OCI-LY1 (cell line): ENCODE results near the gene TOGARAM2.

Source experiments
- H2AFZ ChIP-seq: fragments of 200-600 bp; sonication (generic), shearing (Covaris generic); 2 replicates; pipeline ENCODE4 v1.6.0; 2014; ENCODE audit warnings: antibody characterized with exemption, mild to moderate bottlenecking, low read length
- H3F3A ChIP-seq: fragments of 200-600 bp; sonication (generic), shearing (Covaris generic); 2 replicates; pipeline ENCODE4 v1.6.0; 2014; ENCODE audit warnings: mild to moderate bottlenecking, antibody characterized with exemption, low read length, moderate library complexity; ENCODE audit not compliant: insufficient read depth
- H3K27ac ChIP-seq: fragments of 200-600 bp; sonication (generic); 2 replicates; pipeline ENCODE4 v1.5.1; 2014; ENCODE audit warnings: low read length, mixed run types, mild to moderate bottlenecking, low read depth; ENCODE audit not compliant: poor library complexity, severe bottlenecking
- H3K27me3 ChIP-seq: fragments of 200-600 bp; sonication (generic); 2 replicates; pipeline ENCODE4 v1.6.0; 2014; ENCODE audit warnings: antibody characterized with exemption, mild to moderate bottlenecking, low read length, moderate library complexity; ENCODE audit not compliant: insufficient read depth
- H3K36me3 ChIP-seq: fragments of 200-600 bp; sonication (generic); 2 replicates; pipeline ENCODE4 v1.6.1; 2014; ENCODE audit warnings: mild to moderate bottlenecking, antibody characterized with exemption, low read length, moderate library complexity, mixed read lengths; ENCODE audit not compliant: insufficient read depth
- H3K4me1 ChIP-seq: fragments of 200-600 bp; sonication (generic); 2 replicates; pipeline ENCODE4 v1.5.1; 2014; ENCODE audit warnings: mild to moderate bottlenecking, low read length, moderate library complexity; ENCODE audit not compliant: insufficient read depth, severe bottlenecking
- H3K4me2 ChIP-seq: fragments of 200-600 bp; sonication (generic), shearing (Covaris generic); 2 replicates; pipeline ENCODE4 v1.6.1; 2014; ENCODE audit warnings: low read length
- H3K4me3 ChIP-seq: fragments of 200-600 bp; sonication (generic); 2 replicates; pipeline ENCODE4 v1.5.1; 2014; ENCODE audit warnings: low read length, low read depth, mild to moderate bottlenecking, mixed read lengths; ENCODE audit not compliant: poor library complexity, severe bottlenecking
- H3K79me2 ChIP-seq: fragments of 200-600 bp; shearing (Covaris generic); 2 replicates; pipeline ENCODE4 v1.6.1; 2016; ENCODE audit warnings: mixed run types, low read length, mixed read lengths; ENCODE audit not compliant: insufficient read depth
- H3K9ac ChIP-seq: fragments of 200-600 bp; sonication (generic), shearing (Covaris generic); 2 replicates; pipeline ENCODE4 v1.6.1; 2014; ENCODE audit warnings: mild to moderate bottlenecking, low read length, mixed read lengths
- H3K9me2 ChIP-seq: fragments of 200-600 bp; sonication (generic), shearing (Covaris generic); 2 replicates; pipeline ENCODE4 v1.6.1; 2014; ENCODE audit warnings: low read depth, mild to moderate bottlenecking, low read length, mixed read lengths
- H3K9me3 ChIP-seq: fragments of 200-600 bp; shearing (Covaris generic); 2 replicates; pipeline ENCODE4 v1.6.1; 2014; ENCODE audit warnings: low read length, mixed read lengths
- H4K20me1 ChIP-seq: fragments of 200-600 bp; sonication (generic), shearing (Covaris generic); 2 replicates; pipeline ENCODE4 v1.6.0; 2016; ENCODE audit warnings: mild to moderate bottlenecking, low read length; ENCODE audit not compliant: insufficient read depth
- EZH2 ChIP-seq: fragments of 200-600 bp; sonication (generic), shearing (Covaris generic); IDR thresholded peaks from 2 replicates; pipeline ENCODE4 v1.8.0; 2017; ENCODE audit warnings: borderline replicate concordance, mixed run types, mild to moderate bottlenecking, antibody characterized with exemption, low read length, moderate library complexity, mixed read lengths
- TF ChIP-seq, protein P1 (sequence below): fragments of 200-600 bp; sonication (generic), shearing (Covaris generic); IDR thresholded peaks from 2 replicates; pipeline ENCODE4 v1.5.1; 2017; ENCODE audit warnings: mild to moderate bottlenecking, antibody characterized with exemption, low read length, moderate library complexity, mixed read lengths

Gene TOGARAM2

DNA sequence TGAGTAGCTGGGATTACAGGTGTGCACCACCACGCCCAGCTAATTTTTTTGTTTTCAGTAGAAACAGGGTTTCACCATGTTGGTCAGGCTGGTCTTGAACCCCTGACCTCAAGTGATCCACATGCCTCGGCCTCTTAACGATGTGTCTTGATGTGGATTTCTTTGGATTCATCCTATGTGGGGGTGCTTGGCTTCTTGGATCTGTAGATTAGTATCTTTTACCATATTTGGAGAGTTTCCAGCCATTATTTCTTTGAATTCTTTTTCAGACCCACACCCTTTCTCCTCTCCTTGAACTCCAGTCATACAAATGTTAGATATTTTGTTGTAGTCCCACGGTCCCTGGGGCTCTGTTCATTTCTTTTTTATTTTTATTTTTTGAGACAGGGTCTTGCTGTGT, 6.8 kb upstream of the TOGARAM2 start:
- no peak overlapping the region for H2AFZ ChIP-seq
- H3K9ac ChIP-seq, result no peak overlapping the region
- H4K20me1 ChIP-seq, result no peaks in the 10 kb centered on the region

DNA sequence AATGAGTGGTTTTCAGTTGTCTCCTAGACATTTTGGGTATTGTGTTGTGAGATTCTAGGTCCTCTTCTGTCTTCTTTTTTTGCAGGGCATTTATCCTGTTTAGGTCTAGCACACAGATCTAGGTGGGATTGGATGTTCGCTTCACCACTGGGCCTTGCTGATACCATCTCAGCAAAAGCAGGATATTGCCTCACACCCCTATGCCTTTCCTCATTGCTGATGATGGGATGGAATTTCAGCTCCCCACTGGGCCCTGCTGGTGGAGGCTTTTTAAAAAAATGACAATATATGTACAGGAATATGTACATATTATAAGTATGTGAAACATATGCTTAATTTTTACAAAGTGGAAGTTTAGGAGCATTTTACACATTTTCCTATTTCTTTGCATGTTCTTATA, 5.4 kb upstream of the TOGARAM2 start:
- Histone ChIP-seq H3K4me2 (no peak overlapping the region), H3K9ac (no peak overlapping the region), H3F3A (no peaks in the 10 kb centered on the region), H2AFZ (no peak overlapping the region), H3K27me3 (no peaks in the 10 kb centered on the region), H3K9me2 (no peaks in the 10 kb centered on the region), H3K79me2 (no peaks in the 10 kb centered on the region), H3K36me3 (no peaks in the 10 kb centered on the region), H3K4me1 (no peaks in the 10 kb centered on the region), H3K27ac (no peak overlapping the region), H4K20me1 (no peaks in the 10 kb centered on the region), H3K9me3 (no peaks in the 10 kb centered on the region), H3K4me3 (no peak overlapping the region)
- no peak for TF ChIP-seq EZH2
- TF ChIP-seq, protein P1, sequence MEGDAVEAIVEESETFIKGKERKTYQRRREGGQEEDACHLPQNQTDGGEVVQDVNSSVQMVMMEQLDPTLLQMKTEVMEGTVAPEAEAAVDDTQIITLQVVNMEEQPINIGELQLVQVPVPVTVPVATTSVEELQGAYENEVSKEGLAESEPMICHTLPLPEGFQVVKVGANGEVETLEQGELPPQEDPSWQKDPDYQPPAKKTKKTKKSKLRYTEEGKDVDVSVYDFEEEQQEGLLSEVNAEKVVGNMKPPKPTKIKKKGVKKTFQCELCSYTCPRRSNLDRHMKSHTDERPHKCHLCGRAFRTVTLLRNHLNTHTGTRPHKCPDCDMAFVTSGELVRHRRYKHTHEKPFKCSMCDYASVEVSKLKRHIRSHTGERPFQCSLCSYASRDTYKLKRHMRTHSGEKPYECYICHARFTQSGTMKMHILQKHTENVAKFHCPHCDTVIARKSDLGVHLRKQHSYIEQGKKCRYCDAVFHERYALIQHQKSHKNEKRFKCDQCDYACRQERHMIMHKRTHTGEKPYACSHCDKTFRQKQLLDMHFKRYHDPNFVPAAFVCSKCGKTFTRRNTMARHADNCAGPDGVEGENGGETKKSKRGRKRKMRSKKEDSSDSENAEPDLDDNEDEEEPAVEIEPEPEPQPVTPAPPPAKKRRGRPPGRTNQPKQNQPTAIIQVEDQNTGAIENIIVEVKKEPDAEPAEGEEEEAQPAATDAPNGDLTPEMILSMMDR, result no peak

More for the DNA sequence above, 6.8 kb upstream of the TOGARAM2 start:
- Histone ChIP-seq H3K79me2 (no peaks in the 10 kb centered on the region), H3K27ac (no peak overlapping the region), H3K4me1 (no peaks in the 10 kb centered on the region), H3K9me3 (no peaks in the 10 kb centered on the region), H3K36me3 (no peaks in the 10 kb centered on the region), H3K9me2 (no peaks in the 10 kb centered on the region), H3K27me3 (no peaks in the 10 kb centered on the region), H3K4me3 (no peak overlapping the region), H3F3A (no peaks in the 10 kb centered on the region), H3K4me2 (no peak overlapping the region)
- TF ChIP-seq, protein P1, result no peak
- TF ChIP-seq EZH2, result no peak

GRCh38 chr2:28976584-28976983, 4.5 kb upstream of the TOGARAM2 start:
- no peaks in the 10 kb centered on the region for H3K27me3 ChIP-seq
- H3K79me2 ChIP-seq, result no peaks in the 10 kb centered on the region
- no peaks in the 10 kb centered on the region for H4K20me1 ChIP-seq
- no peak for TF ChIP-seq EZH2
- TF ChIP-seq, protein P1, result no peak
- no peak overlapping the region for H3K9ac ChIP-seq
- H3K36me3 ChIP-seq, result no peaks in the 10 kb centered on the region
- H3K4me3 ChIP-seq, result no peak overlapping the region
- no peaks in the 10 kb centered on the region for H3K9me3 ChIP-seq
- no peak overlapping the region for H3K4me2 ChIP-seq
- H3F3A ChIP-seq, result no peaks in the 10 kb centered on the region
- no peak overlapping the region for H3K27ac ChIP-seq
- no peaks in the 10 kb centered on the region for H3K4me1 ChIP-seq
- no peaks in the 10 kb centered on the region for H3K9me2 ChIP-seq
- no peak overlapping the region for H2AFZ ChIP-seq
